Raji (cell line): ENCODE results near the gene DMBX1.

Experiments used
- POLR2A ChIP-seq: IDR thresholded peaks from 2 replicates; pipeline ENCODE4 v1.6.1; 2011; ENCODE audit warnings: low read depth, low read length, control low read depth; ENCODE audit not compliant: insufficient read depth

DMBX1 gene

DNA sequence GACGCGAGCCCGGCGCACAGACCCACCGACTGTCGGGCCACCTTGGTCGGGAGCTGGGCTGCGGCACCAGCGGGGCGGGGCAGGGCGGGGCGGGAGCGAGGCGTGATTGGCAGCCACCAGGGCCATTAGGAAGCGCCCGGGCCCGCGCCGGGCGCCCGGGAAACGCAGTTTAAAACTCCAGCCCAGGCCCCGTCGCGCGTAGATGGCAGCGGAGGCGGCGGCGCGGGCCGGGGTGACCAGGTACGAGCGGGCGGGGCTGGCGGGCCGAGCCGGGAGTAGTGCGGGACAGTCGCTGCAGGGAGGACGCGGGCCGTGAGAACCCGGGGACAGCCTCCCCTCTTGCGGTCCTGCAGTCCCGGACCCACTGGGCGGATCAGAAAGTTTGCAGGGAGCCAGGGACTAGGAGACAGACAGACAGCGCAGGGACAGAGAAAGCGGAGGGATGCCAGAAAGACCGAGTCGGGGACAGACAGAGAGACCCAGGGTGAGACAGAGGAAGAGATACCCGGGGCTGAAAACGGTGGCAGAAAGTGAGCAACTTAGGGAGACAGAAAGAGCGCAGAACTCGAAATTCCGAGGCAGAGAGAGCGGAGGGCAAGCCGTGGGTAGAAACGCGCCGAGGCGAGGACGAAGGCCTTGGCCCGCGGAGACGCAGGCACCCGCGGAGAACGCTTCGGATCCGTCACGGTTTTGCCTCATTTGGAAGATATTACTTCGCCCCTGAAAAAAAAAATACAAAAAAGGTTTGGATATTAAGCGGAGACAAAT, at the start of gene DMBX1:
TSS of gene DMBX1 (plus strand) at position 199 of the 768 bp plus-strand sequence. CDS start 17,175 bp downstream, outside the sequence.
- TF ChIP-seq POLR2A: no peak

DNA sequence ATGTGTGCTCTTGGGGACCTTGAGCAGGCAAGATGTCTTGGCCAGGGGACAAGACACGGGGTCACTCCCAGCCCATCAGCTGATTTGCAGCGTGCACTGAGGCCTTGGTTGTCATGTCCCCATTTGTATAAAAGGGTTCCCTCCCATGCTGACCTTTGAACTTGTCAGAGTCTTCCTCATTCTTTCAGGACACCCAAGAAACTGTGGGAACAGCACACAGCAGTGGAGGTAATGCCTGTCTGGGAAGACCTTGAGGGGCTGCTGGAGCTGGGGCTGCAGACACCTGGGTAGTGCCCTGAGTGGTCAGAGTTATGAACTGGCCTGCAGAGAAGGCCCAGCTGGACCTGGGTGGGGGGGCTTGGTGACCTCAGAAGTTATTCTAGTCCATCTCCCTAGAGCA, 49.2 kb upstream of the DMBX1 start:
- no peak for TF ChIP-seq POLR2A

- no peak for TF ChIP-seq POLR2A
Observed at GRCh38 chr1:46442317-46443161, 47.1 kb upstream of the DMBX1 start.

GRCh38 chr1:46444466-46444865, 45.2 kb upstream of the DMBX1 start:
- no peak for TF ChIP-seq POLR2A

GRCh38 chr1:46445773-46446256, 43.8 kb upstream of the DMBX1 start:
- no peak for TF ChIP-seq POLR2A

GRCh38 chr1:46446646-46447498, 42.8 kb upstream of the DMBX1 start:
- TF ChIP-seq POLR2A: no peak

DNA sequence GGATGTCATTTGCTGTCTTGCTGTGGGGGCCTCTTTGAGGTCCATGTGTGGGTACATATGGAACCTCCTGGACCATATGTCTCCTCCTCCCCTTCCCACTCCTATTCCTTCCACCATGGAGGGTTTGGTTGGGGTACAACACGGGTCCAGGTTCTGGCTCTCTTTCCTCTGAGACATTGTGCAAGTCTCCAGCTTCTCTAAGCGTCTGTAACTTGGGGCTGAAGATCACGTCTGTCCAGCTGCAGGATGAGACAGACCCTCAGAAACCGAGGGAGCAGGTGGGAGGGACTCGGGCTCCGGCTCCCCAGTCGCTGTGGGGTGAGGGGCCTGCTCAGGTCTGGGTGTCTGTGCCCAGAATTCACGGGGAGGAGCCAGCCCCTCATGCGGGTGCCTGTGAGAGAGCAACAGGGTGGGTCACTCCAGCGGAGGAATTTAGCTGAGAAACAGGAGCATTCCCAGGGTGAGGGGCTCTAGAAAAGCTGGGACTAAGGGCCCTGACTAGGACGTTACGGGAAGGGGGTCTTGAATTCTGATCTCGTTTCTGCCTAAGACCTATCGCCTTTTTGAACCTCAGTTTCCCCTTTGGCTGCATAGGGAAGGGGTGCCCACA, 42.0 kb upstream of the DMBX1 start:
- no peak for TF ChIP-seq POLR2A

DNA sequence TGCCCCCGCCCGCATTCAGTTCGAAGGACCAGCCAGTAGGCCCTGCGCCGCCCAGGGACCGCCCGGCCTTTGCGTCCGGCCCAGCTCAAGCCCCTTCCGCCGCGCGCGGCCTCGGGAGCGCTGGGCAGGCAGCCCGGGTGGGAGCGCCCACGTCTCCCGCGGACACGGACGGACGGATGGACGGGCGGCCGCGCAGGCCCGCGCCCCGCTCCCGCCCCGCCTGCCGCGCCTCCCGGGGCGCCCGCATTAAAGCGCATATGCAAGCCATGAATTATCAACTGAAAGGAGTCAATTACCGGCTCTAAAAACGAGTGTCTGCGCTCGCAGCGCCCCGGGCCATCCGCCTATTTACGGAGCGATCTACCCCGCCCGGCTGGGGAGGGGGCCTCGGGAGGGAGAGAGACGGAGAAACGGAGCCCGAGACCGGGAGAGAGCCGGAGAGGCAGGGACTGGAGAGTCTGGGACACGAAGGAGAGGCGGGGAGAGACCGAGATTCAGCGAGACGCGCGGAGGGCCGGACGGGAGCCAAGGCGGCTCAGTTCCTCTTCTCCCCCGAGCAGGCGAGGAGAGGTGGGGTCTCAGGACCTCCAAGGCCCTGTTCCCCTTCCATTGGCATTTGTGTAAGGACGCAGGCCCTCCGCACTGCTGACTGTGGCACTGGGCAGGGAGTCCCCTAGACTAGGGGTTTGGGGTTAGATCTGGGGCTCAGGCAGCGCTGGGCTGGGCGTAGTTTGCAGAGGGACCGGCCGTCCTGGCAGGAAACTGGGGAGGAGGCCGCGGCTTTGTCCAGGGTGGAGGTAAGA, 41.3 kb upstream of the DMBX1 start:
- TF ChIP-seq POLR2A: no peak

GRCh38 chr1:46449223-46450159, 40.1 kb upstream of the DMBX1 start:
- TF ChIP-seq POLR2A: no peak

GRCh38 chr1:46450160-46450517, 39.5 kb upstream of the DMBX1 start:
- no peak for TF ChIP-seq POLR2A

DNA sequence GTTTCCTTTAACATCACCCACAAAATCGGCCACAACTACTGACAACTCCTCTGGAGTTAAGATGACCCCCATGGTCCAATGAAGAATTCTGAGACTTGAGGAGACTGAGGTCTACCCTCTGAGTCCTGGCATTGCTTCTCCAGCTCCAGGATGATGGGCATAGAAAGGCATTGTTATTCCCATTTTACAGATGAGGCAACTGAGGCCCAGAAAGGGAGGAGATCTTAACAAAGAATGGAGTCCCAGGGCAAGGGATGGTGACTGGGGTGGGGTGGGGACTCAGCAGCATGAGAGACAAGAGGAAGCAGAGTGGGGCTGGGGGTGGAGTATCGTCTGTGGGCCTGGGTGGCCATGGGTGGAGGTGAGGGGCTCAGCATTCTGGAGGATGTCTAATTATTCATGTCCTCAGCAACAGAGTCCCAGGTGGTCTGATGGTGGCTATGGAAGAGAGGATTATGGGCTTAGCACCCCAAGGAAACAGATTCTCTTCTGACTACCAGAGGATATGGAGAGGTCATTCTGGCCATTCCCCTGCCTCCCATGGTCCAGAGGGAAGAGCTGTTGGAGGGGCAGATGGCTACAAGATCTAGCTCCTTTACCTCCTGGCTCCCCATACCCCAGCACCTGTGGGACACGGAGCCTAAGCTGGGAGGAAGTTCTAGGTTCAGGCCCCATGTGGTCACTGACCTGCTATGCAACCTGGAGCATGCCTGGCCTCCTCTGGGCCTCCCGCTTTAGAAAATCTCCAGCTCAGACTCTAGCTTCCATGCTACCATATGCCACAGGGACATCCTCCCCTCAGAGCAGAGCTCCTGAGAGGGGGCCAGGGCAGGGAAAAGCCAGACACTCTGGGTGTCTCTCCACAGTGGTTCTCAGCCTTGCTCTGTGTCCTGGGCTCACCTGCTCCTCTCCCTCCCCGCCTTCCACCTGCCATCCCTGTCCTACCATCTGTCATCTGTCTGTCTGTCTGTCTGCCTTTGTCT, 37.4 kb upstream of the DMBX1 start:
- no peak for TF ChIP-seq POLR2A

- TF ChIP-seq POLR2A: no peak
Observed at GRCh38 chr1:46452931-46453325, 36.7 kb upstream of the DMBX1 start.
